H1 (cell line): Measurements from ENCODE around the gene FBH1. TPM values are rescaled to one million over a fixed set of nuclear protein-coding genes. Genes with fewer than 3 reads are reported as not detected.

Source experiments
- CTCF ChIA-PET: fragments of 300-600 bp; sonication (Branson Sonifier 250); formaldehyde crosslinking; loops from one replicate; lab custom pipeline; 2021; ENCODE audit not compliant: partially characterized antibody; lab: Charles Lee
- POLR2A ChIA-PET: fragments of 300-600 bp; sonication (Branson Sonifier 250); formaldehyde crosslinking; loops from one replicate; lab custom pipeline; 2021; ENCODE audit warnings: inconsistent platforms; ENCODE audit not compliant: partially characterized antibody; lab: Charles Lee
- DNase-seq, 2 experiments: peaks; one replicate each; pipeline versions ENCODE4 v3.0.0 to v3.0.0-alpha.2; 2010 to 2022; ENCODE audit warnings: low spot score in 2 of 2, low read depth in 1 of 2, mixed read lengths in 1 of 2
- FAIRE-seq: peaks from 2 replicates; lab custom pipeline; 2011; peaks lifted over from hg19 to GRCh38; lab: Jason Lieb, UNC
- H2AFZ ChIP-seq: 2 replicates; pipeline ENCODE4 v1.8.1; 2012; ENCODE audit warnings: low read length, inconsistent platforms
- H2AK5ac ChIP-seq: 2 replicates; pipeline ENCODE4 v1.6.1; 2013; ENCODE audit warnings: low read depth, low read length
- H2BK120ac ChIP-seq: replicated peaks from 2 replicates; pipeline ENCODE3; 2013; ENCODE audit warnings: low read depth, low read length, inconsistent platforms
- H2BK12ac ChIP-seq: 2 replicates; pipeline ENCODE4 v1.6.1; 2013; ENCODE audit warnings: low read depth, low read length
- H2BK15ac ChIP-seq: 2 replicates; pipeline ENCODE4 v1.6.1; 2013; ENCODE audit warnings: low read length
- H2BK20ac ChIP-seq: 2 replicates; pipeline ENCODE4 v1.6.1; 2013; ENCODE audit warnings: low read length
- H2BK5ac ChIP-seq: 2 replicates; pipeline ENCODE4 v1.6.1; 2013; ENCODE audit warnings: low read depth, low read length
- H3K14ac ChIP-seq: 2 replicates; pipeline ENCODE4 v1.6.1; 2013; ENCODE audit warnings: inconsistent platforms; ENCODE audit not compliant: insufficient read length
- H3K18ac ChIP-seq: 2 replicates; pipeline ENCODE4 v1.6.1; 2013; ENCODE audit warnings: low read length; ENCODE audit errors: extremely low read depth
- H3K23ac ChIP-seq: 2 replicates; pipeline ENCODE4 v1.6.1; 2013; ENCODE audit warnings: inconsistent platforms; ENCODE audit not compliant: insufficient read length
- H3K23me2 ChIP-seq: 2 replicates; pipeline ENCODE4 v1.6.1; 2013; ENCODE audit warnings: low read depth, low read length
- H3K27ac ChIP-seq: 2 replicates; pipeline ENCODE4 v1.6.1; 2011; ENCODE audit warnings: low read depth, low read length, inconsistent platforms
- H3K27me3 ChIP-seq, 4 experiments: replicated peaks in 1 of 4; 1 replicate in 1 of 4; 2 replicates in 3 of 4; pipeline versions ENCODE4 v1.6.1 to v1.8.1; 2011 to 2013; ENCODE audit warnings: low read length in 3 of 4, mild to moderate bottlenecking in 3 of 4, inconsistent platforms in 2 of 4, mixed read lengths in 2 of 4, moderate library complexity in 1 of 4; ENCODE audit not compliant: control insufficient read depth in 3 of 4, insufficient read depth in 3 of 4; ENCODE audit errors: extremely low read depth in 1 of 4
- H3K36me3 ChIP-seq, 4 experiments: 2 replicates each; pipeline versions ENCODE4 v1.6.1 to v1.8.1; 2011 to 2013; ENCODE audit warnings: mild to moderate bottlenecking in 4 of 4, low read length in 3 of 4, moderate library complexity in 2 of 4, control low read depth in 1 of 4, inconsistent platforms in 1 of 4; ENCODE audit not compliant: insufficient read depth in 4 of 4, control insufficient read depth in 2 of 4
- H3K4ac ChIP-seq: replicated peaks from 2 replicates; pipeline ENCODE3; 2013; ENCODE audit warnings: low read length, low read depth, mixed read lengths, inconsistent platforms; ENCODE audit not compliant: insufficient read length
- H3K4me1 ChIP-seq, 4 experiments: replicated peaks in 1 of 4; 1 replicate in 1 of 4; 2 replicates in 3 of 4; pipeline versions ENCODE4 v1.6.1 to v1.8.1; 2011 to 2013; ENCODE audit warnings: low read length in 3 of 4, inconsistent platforms in 2 of 4, mixed read lengths in 1 of 4; ENCODE audit not compliant: insufficient read depth in 4 of 4, control insufficient read depth in 3 of 4
- H3K4me2 ChIP-seq, 2 experiments: 2 replicates each; pipeline versions ENCODE4 v1.6.1 to v1.8.1; 2011 to 2013; ENCODE audit warnings: low read depth in 2 of 2, low read length in 2 of 2, control low read depth in 1 of 2, inconsistent platforms in 1 of 2, mild to moderate bottlenecking in 1 of 2; ENCODE audit not compliant: insufficient read depth in 1 of 2
- H3K4me3 ChIP-seq, 4 experiments: fragments of 200-600, 300-600 bp in 1 of 4; sonication (generic), shearing (Covaris generic), sonication (Bioruptor Twin) in 1 of 4; 2 replicates each; pipeline versions ENCODE4 v1.5.1 to v1.8.1; 2011 to 2016; ENCODE audit warnings: low read length in 4 of 4, low read depth in 3 of 4, control low read depth in 2 of 4, inconsistent platforms in 2 of 4, mild to moderate bottlenecking in 2 of 4, mixed read lengths in 1 of 4, moderate library complexity in 1 of 4; ENCODE audit not compliant: insufficient read depth in 2 of 4; ENCODE audit errors: extremely low read depth in 1 of 4
- H3K56ac ChIP-seq: replicated peaks from 2 replicates; pipeline ENCODE3; 2013; ENCODE audit warnings: low read depth, mild to moderate bottlenecking, mixed read lengths, low read length, inconsistent platforms; ENCODE audit not compliant: insufficient read length
- H3K79me1 ChIP-seq: 2 replicates; pipeline ENCODE4 v1.6.1; 2013; ENCODE audit warnings: low read depth, low read length, control low read depth
- H3K79me2 ChIP-seq, 2 experiments: 2 replicates each; pipeline versions ENCODE4 v1.6.1 to v1.8.1; 2012 to 2013; ENCODE audit warnings: low read length in 2 of 2, mild to moderate bottlenecking in 2 of 2, inconsistent platforms in 1 of 2; ENCODE audit not compliant: insufficient read depth in 2 of 2, control insufficient read depth in 1 of 2
- H3K9ac ChIP-seq, 4 experiments: replicated peaks in 1 of 4; 1 replicate in 1 of 4; 2 replicates in 3 of 4; pipeline versions ENCODE4 v1.6.1 to v1.8.1; 2011 to 2013; ENCODE audit warnings: low read depth in 3 of 4, low read length in 3 of 4, control low read depth in 2 of 4, mild to moderate bottlenecking in 2 of 4, moderate library complexity in 2 of 4, inconsistent platforms in 1 of 4; ENCODE audit errors: extremely low read depth in 1 of 4
- H3K9me3 ChIP-seq, 2 experiments: 2 replicates each; pipeline versions ENCODE4 v1.6.1 to v1.8.1; 2012 to 2013; ENCODE audit warnings: mild to moderate bottlenecking in 2 of 2, moderate library complexity in 2 of 2, control low read depth in 1 of 2, inconsistent platforms in 1 of 2, low read depth in 1 of 2, low read length in 1 of 2, mixed read lengths in 1 of 2; ENCODE audit not compliant: insufficient read depth in 2 of 2
- H4K20me1 ChIP-seq, 2 experiments: replicated peaks in 1 of 2; 2 replicates each; pipeline versions ENCODE3 to v1.8.1; 2011 to 2013; ENCODE audit warnings: inconsistent platforms in 2 of 2, low read length in 2 of 2, mild to moderate bottlenecking in 1 of 2; ENCODE audit not compliant: insufficient read depth in 2 of 2, control insufficient read depth in 1 of 2
- H4K5ac ChIP-seq: 2 replicates; pipeline ENCODE4 v1.6.1; 2013; ENCODE audit warnings: low read length, low read depth, mixed read lengths, inconsistent platforms; ENCODE audit not compliant: insufficient read length
- H4K8ac ChIP-seq: 2 replicates; pipeline ENCODE4 v1.8.0; 2013; ENCODE audit warnings: mild to moderate bottlenecking, moderate library complexity, low read length, inconsistent platforms; ENCODE audit not compliant: insufficient read depth; ENCODE audit errors: extremely low read depth
- H4K91ac ChIP-seq: replicated peaks from 2 replicates; pipeline ENCODE3; 2013; ENCODE audit warnings: low read length, mixed read lengths, inconsistent platforms; ENCODE audit not compliant: insufficient read length
- ATF3 ChIP-seq: IDR thresholded peaks from 2 replicates; pipeline ENCODE4 v1.6.1; 2011; ENCODE audit warnings: low read depth, mild to moderate bottlenecking, low read length; ENCODE audit not compliant: insufficient read depth
- E2F6 ChIP-seq: IDR thresholded peaks from 2 replicates; pipeline ENCODE4 v1.6.1; 2012; ENCODE audit warnings: inconsistent platforms
- HDAC6 ChIP-seq: IDR thresholded peaks from one replicate; pipeline ENCODE4 v1.7.1; 2012; ENCODE audit warnings: low read depth, mild to moderate bottlenecking, inconsistent platforms, low read length, moderate library complexity
- KDM5A ChIP-seq: fragments of 200-600 bp; IDR thresholded peaks from 2 replicates; pipeline ENCODE4 v1.7.1; 2012; ENCODE audit warnings: mild to moderate bottlenecking, low read length, inconsistent platforms, mixed read lengths
- POLR2AphosphoS5 ChIP-seq: IDR thresholded peaks from 2 replicates; pipeline ENCODE4 v1.6.1; 2011; ENCODE audit warnings: low read depth, low read length
- SIN3A ChIP-seq, 2 experiments: IDR thresholded peaks in 1 of 2; conservative IDR thresholded peaks in 1 of 2; 2 replicates each; pipeline ENCODE4 v1.6.1; 2011 to 2012; ENCODE audit warnings: low read length in 2 of 2, improper control_type of control experiment in 1 of 2, low read depth in 1 of 2, mild to moderate bottlenecking in 1 of 2
- SP1 ChIP-seq: IDR thresholded peaks from 2 replicates; pipeline ENCODE4 v1.6.1; 2011; ENCODE audit warnings: low read depth, low read length
- WGBS, 2 experiments: shearing (Covaris generic) in 1 of 2; methylation state at CpG; one replicate each; pipeline versions ENCODE4 v1.1.6 to v1.1.7; 2013 to 2015; ENCODE audit warnings: low lambda C conversion rate in 2 of 2, mixed read lengths in 2 of 2, inconsistent platforms in 1 of 2, low coverage in 1 of 2, missing lambda C conversion rate in 1 of 2; ENCODE audit not compliant: insufficient replicate concordance in 2 of 2, insufficient coverage in 1 of 2, insufficient read length in 1 of 2; ENCODE audit errors: extremely low coverage in 1 of 2, missing lambda C conversion rate in 1 of 2; 5-methylcytosine and 5-hydroxymethylcytosine counted together
- polyA plus RNA-seq, 7 experiments: library from polyadenylated mRNA; depleted of rRNA in 3 of 7; stranded (reverse) in 5 of 7; unstranded in 2 of 7; fragments of >200 nt in 5 of 7; fragments of 200-250 nt in 2 of 7; gene quantifications; 1 replicate in 5 of 7; 2 replicates in 1 of 7; 4 replicates in 1 of 7; pipeline versions ENCODE4 v1.2.1 to v1.2.3, GENCODE V29; 2011 to 2013; ENCODE audit warnings: missing spikeins in 2 of 7, mixed read lengths in 2 of 7
- total RNA-seq: library from RNA; stranded (reverse); fragmentation: NEBNext Ultra II Directional; extraction: Animal tissue kit (Norgen Biotek cat#: 25700); gene quantifications from 2 replicates; pipeline ENCODE4 v1.2.1, GENCODE V29; 2021

Gene FBH1
- total and polyA plus RNA-seq, 2 of the 8 experiments (the other 6 are each of a cell fraction or from before 2014, with no cell fraction given), result 31.1 to 51.8 TPM

GRCh38 chr10:5938291-5938690 is 48.2 kb downstream of the FBH1 start:
- POLR2A ChIA-PET, result interaction anchor here (1.2 kb wide), 1 partner anchor 8 kb away, joined by 3 read pairs; no protein-coding TSS in a partner anchor
- DNase-seq, result no peak

More at GRCh38 chr10:5938291-5938690, 48.2 kb downstream of the FBH1 start:
- Histone ChIP-seq H3K4me2 (no peak overlapping the region), H2AFZ (no peak overlapping the region), H4K91ac (no peak overlapping the region), H3K27ac (no peak overlapping the region), H3K9me3 (no peaks in the 10 kb centered on the region), H4K8ac (no peak overlapping the region), H4K5ac (no peak overlapping the region), H3K4ac (no peak overlapping the region), H3K27me3 (no peaks in the 10 kb centered on the region), H4K20me1 (peaks cover 3 to 5% of the 10 kb centered on the region in 2 experiments), H2BK15ac (no peak overlapping the region), H2BK120ac (no peak overlapping the region), H3K79me2 (no peaks in the 10 kb centered on the region), H3K14ac (no peak overlapping the region), H3K4me1 (peaks cover 0 to 3% (median under 1%) of the 10 kb centered on the region in 4 experiments; a peak in 1 of 7 replicates), H3K79me1 (no peaks in the 10 kb centered on the region), H3K23ac (no peak overlapping the region), H2BK20ac (no peak overlapping the region), H3K36me3 (peaks cover 4 to 33% (median 17%) of the 10 kb centered on the region in 4 experiments; a peak in 6 of 8 replicates), H3K9ac (no peak overlapping the region), H2BK12ac (no peak overlapping the region), H3K18ac (no peak overlapping the region), H3K56ac (no peak overlapping the region), H2AK5ac (no peak overlapping the region), H2BK5ac (no peak overlapping the region), H3K4me3 (no peak overlapping the region), H3K23me2 (no peaks in the 10 kb centered on the region; the same call in 1 of the 2 replicates)
- TF ChIP-seq E2F6 (no peak), POLR2AphosphoS5 (no peak; the same call in 1 of the 2 replicates), KDM5A (no peak), HDAC6 (no peak), ATF3 (no peak), SIN3A (conservative IDR thresholded peaks at IDR 0.05 in 1 of 2, IDR thresholded peaks at IDR 0.05 in 1 of 2; ENCODE audit: low read depth in 1 of 2, low read length in 2 of 2) (no peak), SP1 (no peak)
- WGBS, 2 experiments, result 90% methylated on average over 12 of the region's 12 CpGs; no CpG with 5 or more reads in 1 of the 2 experiments
- FAIRE-seq, result no peak
- CTCF ChIA-PET, result interaction anchor here (0.6 to 0.7 kb wide), 2 partner anchors 11 to 253 kb away, joined by 3 read pairs; no protein-coding TSS in a partner anchor
